Stimulated activated CD4-positive, alpha-beta T cell treated with anti-CD3 and anti-CD28 coated beads, Interleukin-15, amount 100 ng/mL, for 48 hours (primary cell): ENCODE measurements around the gene RAB31.

Experiments used
- DNase-seq, 2 donors: peaks; one replicate each; pipeline ENCODE4 v3.0.0-alpha.2; 2020; ENCODE audit warnings: low read depth in 2 of 2

Gene RAB31

DNA sequence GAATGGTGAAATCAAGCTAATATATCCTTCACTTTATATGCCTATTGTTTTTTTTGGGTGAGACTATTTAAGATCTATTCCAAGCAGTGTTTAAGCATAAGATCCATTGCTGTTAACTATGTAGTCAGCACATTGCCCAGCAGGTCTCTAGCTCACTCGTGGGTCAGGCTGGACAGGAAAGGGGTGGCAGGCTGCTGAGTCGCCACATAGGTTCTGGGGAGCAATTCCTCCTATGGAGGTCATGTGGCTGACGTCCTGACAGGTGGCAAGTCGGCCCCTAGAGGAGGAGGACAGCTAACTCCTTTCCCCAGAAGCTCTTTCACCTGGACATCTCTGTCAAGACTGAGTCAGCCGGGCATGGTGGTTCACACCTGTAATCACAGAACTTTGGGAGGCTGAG, 13.9 kb upstream of the RAB31 start:
- no peak for DNase-seq

DNA sequence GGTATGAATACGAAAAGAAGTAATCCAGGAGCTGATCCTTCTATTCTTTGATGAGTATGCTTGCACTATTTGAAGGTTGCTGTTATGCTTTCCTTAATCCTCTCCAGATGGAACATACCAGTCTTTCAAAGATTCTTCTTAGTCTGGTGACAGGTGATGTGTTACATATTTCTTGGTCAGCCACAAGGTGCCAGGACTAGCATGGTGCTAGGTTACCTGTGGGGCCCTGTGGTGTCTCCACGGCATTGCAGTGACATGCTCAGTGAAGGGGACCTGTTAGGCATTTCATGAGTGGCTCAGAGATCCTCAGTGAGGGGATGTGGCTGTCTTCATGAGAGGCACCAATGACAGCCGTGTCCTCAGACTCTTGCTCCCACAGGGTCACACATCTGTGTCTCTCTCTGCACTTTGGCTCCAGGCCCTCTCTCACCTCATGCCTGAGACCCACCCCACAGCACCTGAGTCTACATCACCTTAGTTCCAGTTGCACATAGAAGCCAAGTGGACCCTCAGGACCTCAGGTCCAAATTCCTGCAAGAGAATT, 13.1 kb upstream of the RAB31 start:
- no peak for DNase-seq

DNA sequence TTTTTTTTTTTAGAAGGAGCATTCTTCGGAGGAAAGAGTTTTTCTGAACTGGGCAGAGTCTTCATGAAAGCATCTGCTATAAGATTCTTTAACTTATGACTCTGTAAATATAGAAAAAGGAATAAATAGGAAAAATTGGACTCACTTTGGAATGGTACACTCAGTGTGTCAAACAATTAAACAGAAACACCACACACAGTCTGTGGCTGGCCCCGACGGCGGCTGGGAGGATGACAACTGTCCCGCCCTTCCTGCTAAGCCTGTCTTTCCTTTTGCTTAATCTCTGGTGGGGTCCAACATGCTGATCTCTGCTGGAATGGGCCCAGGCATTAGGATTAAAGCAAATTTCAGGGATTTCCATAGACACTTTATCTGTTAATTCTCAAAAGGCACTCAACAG, 12.5 kb upstream of the RAB31 start:
- DNase-seq: no peak

DNA sequence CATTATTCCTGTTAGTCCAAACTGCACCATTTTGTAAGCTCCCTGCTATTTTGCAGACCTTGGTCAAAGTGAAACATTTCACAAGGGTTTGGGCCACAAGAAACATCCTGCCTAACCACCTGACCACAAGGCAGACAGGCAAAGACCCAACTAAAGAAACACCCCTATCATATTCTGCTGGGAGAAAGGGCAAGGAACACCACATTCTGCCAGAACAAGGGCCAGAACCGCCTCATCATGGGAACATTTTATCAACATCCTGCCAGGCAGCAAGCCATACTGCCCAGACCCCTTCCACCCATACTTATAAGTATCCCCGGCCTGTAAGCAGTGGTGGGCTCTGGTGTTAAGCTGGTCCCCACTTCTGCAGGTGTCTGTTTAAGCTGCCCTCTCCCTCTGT, 12.0 kb upstream of the RAB31 start:
- no peak for DNase-seq

DNA sequence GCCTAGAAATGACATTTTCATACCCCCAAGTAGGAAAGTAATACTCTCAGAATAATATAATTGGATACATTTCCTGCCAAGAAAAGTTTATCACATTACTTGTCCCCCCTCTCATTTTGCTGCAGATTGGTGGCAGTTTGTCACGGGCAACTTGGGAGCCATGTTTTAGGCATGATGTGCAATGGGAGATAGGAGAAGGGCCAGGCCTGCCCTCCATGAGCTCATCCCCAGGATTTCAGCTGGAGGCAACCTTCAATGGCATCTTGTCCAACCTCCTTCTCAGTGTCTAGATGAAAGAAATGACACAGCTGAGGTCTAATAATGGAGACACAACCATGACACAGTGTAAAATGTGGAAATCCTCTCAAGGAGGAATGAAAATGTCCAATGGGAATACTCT, 11.4 kb upstream of the RAB31 start:
- no peak for DNase-seq

DNA sequence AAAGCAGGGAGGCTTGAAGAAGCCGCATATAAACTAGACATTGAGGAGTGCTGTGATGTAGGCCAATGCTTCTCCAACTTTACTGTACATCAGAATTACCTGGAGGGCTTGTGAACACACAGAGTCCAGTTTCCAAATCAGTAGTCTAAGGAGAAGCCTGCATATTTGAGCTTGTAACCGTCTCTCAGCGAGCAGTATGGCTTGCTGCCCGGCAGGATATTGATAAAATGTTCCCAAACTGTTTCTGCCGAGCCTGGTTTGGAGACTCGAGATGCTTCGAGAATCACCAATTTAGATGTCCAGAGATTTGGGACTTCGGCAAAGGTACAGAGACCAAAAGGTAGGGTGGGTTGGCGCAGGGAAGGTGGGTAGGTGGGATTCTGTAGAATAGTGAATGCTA, 11.0 kb upstream of the RAB31 start:
- DNase-seq: no peak

DNA sequence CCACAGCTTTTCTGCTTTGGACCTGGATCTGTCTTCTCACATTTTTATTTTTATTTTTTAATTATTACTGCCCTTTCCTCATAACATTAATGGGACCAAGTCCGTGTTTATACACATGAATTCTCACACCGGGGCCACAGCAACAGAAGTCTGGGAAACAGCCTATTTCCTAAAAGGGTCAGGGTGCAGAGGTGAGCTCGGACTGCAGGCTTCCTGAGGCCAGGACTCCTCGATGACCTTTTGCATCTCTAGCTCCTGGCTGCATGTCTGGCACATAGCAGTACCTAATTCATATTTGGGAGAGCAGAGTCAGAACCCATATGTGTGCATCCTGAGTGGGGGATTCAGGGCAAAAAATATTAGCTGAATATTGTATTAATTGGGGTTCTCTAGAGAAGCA, 9.6 kb upstream of the RAB31 start:
- no peak for DNase-seq

DNA sequence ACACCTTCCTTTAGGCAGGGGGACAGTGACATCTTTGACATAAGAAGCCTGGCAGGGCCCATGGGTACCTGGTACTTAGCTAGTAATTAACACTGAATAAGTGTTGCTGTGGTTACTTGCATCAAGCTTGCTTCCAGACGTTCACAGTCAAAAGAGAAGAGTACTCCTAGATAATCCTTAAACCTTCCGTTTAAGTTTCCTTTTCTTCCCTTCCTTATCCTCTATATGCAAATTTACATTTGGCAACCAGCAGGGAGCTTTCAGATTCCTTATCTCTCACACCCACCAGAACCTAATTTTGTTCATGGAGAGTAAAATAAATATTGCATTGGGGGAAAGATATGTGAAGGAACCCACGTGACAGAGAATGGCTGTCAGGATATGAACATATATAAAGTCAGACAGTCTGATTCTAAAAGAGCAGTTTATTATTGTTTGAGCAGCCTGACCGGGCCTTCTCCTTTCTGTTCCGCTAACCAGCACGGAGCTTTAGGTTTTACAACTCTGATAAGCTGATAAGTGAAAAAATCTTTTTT, 7.8 kb upstream of the RAB31 start:
- DNase-seq: no peak

DNA sequence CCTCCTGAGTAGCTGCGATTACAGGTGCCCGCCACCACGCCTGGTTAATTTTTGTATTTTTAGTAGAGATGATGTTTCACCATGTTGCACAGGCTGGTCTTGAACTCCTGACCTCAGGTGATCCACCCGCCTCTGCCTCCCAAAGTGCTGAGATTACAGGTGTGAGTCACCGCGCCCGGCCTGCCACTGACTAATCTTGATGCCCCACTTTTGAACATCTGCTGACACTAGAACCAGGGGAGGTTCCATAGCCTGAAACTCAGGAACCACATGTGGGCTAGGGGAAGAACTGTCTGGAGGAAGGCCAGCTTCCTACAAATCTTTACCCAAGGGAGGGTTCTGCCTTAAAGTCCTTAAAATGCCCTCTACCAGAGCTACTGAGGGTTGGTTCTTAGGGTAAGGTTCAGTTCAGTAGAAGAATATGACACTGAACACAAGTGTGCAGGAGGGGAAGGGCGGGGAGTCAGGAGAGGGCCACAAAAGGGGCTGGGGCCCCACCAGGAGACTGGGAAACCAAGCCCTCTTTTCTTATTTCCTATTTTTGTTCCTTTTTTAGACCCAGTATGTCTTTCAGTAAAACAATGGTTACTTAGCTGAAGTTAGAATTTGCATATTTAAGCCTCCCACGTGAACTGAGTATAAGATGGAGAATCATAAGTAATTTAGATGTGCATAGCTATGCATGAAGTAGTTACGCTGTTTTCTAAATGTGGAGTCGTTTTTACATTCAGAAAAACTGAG, 6.3 kb upstream of the RAB31 start:
- DNase-seq: no peak

DNA sequence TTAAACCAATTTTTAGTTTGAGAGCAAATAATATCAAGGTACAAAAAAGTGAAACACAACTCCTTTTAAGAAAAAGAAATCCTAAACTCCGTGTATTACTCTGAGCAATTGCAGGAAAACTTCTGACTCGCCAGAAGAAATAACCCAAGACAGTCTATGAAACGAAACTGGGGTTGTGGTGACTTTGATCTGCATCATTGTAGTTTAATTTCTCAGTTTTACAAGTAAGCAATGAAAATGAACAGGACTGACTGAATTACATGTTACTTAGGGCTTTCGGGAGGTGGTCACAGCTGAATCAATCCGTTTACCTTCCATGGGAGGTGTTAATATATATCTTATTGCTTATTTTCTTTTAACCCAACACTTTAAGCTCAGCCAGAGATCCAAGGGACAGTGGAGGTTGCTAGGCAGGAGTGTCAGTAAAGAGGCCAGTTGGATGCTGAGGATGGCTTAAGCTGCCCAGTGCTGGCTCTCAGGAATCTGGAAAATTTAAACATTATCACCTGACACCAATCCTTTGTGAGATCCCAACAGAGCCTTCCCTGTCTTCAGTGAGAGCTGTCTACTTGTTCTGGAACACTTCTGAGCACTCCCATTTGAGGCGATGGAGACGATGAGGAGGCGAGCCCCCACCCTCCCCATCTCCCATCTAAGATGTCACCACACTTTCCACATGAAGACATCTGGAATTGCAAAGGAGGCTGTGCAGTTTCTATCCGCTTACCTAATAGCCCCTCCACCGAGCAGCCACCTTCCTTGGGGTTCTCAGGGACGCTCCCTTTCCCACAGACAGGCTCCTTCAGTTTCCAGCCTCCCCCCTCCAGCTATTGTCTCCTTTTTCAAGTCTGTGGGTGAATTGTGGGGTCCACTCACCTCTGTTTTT, 3.6 kb upstream of the RAB31 start:
- DNase-seq: no peak

DNA sequence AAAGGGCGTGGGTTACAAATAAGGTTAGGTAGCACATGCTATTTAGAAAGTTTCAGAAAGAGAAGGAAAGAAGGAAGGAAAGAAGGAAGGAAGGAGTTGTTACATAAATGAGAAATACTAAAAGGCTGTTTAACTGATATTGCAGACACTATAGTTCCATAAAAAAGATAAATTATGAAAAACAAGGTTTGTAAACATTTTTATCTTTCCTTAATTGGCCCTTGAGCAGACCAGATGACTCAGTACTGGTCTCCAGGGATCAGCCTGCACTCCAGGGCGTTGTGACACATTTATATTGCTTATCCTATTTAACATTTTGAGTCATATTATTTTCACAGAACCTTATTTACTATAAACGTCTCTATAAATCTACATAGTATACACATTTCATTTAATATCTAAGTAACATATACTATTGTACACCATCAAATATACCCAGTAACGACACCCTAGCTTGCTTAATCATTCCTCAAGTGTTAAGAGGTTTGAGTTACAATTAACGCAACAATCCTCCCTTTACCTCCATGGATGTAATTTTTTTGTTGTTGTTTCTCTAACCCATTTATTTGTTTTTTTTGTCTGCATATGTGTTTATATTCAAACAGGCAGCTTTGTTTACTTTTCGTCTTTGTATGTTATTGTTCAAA, 2.8 kb upstream of the RAB31 start:
- DNase-seq: no peak

DNA sequence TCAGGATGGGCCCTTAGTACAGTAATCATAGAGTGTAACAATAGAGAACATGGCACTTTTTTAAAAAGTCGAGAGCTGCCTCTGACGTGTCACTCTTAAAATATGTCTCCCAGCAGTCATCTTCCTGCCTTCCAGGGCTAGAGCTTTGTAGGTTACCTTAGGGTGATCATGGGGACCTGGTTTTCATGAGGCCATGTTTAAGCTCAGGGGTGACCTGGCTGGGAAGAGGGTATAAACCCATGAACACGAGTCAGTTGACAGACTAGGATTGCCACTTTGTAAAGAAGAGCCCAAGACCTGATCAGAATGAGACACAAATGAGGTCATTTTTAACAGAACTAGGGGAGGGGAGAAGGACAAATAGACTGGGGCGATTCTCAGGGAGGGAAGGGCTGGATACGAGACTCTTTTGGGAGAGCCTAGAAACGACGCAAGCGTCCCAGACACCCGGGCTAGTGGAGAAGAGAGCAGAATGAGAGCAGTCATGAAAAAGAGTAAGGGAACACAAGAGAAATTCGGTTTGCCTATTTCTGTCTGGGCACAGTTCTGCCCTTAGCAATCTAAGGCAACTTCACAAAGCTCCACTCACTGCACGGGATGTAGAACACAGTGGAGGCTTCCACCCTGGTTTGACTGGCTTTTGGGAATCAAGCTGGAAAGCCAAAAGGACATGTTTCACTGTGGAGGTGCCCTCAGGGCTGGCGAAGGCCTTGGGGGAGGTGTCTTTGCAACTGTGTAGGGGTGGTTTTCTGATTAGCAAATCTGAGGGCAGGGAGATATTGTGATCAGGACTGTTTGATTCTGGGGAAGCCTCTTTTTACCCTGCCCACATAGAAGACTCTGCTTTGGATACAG, 1.8 kb upstream of the RAB31 start:
- DNase-seq: no peak

DNA sequence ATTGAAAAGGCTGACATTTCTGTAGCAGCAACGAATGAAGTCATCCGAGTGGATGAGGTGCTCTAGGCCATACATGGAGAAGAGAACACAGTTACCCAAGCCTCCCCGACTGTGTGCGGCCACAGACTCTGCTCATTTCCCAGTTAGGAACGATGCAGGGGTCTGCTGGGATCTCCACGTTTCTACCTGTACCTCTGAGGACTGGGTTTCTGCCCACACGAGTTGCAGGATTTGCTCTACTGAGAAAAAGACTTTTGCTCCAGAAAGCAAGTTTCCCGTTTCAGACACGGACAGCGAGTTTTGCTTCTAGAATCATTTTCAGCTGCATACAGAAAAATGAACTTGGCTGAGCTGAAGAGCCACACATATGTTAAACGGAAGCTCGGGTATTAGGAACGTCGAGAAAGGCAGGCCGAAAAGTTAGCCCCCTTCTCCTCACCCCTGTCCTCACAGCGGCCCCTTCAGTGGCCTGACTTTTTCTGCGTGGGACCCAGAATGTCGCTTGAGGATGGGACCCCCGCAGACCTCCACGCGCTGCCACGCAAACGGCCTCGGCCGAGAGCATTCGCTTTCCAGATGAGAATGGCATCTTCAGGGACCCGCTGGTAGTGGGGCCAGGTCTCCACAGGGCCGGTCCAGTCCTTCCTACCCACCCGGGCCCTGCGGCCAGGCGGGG, 582 bp upstream of the RAB31 start:
- DNase-seq: no peak

DNA sequence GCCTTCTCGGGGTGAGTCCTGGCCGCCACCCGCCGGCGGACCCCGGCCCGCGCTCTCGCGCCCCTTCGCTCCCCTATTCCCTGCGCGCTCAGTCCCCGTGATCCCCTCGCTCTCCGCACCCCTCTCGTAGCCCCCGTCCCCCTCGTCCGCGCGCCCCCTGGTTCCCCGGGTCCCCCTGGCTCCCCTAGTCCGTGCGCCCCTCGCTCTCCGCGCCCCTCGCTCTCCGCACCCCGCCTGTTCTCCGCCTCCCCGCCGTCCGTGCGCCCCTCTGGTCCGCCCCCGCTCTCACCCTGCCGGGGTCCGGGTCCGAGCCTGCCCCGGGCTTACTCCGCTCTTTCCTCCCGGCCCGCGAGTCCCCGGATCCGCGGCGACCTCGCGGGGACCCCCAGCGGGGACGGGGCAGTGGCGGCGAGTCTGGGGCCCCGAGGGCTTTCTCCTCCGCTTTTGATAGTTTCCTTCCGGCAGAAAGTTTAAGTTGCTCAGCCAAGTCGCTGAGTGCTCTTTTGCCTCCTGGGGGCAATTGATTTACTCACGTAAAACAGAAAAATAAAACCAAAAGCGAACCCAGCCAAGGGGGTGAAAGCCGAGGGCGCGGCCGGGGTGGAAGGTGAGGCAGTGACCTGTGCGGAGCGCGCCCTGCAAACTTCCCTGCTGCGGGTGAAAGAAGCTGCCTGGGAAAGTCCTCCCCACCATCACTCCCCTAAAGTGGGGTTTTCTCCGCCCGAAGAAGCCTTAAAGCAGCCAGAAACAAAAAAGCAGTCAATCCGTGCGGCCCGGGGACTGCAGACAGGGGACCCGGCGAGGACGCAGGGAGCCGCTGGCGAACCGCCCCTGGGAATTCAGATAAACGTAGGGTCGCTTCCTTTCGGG, 568 bp downstream of the RAB31 start:
- no peak for DNase-seq

DNA sequence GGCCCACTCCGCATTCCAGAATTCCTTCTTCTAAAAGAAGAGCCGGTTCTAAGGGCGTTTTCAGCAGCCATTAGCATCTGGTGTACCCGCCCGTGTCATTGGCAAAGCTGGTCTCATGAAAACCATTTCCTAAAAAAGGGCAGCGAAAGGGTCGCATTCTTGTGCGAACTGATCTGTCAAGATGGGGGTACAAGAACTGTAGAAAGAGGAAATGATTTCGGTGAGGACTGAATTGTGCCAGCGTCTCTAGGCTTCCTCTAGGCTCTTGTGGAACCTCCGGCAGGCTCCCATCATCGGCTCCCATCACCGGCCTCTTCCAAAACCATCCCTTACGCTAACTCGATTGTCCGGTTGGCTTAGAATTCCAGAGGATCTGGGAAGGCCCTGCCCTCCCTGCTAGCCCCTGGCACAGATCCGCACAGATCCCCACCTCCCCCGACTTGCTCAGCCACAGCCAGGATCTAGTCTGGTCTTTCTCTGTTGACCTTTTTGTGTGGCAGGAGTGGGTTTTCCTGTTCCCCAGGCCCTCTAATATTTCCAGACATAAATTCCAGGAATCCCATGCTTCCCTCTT, 1.3 kb downstream of the RAB31 start:
- DNase-seq: no peak

DNA sequence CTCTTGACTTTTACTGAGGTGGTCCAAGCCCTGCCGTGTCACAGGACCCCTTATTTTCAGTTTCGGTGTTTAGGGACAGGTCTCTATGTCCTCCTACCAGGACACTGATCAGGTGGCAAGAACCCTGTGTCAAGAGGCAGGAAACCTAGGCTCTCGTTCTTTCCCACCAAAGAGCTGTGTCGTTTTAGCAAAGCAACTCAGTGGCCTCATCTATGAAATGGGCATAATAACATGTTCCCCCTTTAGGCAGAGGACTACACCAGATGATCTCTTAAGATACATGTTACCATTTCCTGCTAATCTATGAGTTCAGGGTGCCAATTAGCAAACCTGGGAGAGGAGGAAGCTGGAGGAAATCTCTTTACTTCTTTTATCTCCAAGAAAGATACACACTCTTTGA, 1.9 kb downstream of the RAB31 start:
- no peak for DNase-seq

DNA sequence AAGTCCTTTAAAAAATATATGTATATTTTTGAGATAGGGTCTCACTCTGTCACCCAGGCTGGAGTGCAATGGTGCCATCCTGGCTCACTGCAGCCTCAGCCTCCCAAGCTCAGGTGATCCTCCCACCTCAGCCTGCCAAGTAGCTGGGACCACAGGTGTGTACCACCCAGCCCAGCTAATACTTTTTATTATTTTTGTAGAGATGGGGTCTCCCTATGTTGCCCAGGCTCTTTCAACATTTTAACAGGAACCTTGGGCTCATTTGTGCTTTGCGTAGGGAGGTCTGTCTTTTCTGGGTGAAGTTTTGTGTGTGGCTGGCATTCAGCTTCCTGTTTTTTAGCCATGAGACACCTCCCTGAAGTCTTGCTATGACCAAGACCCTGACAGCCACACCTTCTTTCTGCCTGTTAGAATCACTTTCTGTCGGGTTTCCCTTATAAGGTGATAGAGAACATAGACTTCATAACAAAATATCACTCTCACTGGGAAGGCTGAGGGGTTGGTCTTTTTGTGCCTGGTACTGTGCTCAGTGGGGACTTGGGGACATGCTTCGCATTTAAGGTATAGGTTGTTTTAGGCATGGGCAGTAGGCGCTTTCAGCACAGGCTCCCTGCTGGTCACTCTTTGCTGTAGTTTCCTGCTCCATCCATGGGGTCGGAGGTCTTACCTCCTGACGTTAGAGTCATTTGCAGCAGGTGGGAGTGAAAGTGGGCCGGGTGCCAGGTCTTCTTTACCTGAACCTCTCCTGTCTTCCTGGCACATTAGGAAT, 3.4 kb downstream of the RAB31 start:
- no peak for DNase-seq

DNA sequence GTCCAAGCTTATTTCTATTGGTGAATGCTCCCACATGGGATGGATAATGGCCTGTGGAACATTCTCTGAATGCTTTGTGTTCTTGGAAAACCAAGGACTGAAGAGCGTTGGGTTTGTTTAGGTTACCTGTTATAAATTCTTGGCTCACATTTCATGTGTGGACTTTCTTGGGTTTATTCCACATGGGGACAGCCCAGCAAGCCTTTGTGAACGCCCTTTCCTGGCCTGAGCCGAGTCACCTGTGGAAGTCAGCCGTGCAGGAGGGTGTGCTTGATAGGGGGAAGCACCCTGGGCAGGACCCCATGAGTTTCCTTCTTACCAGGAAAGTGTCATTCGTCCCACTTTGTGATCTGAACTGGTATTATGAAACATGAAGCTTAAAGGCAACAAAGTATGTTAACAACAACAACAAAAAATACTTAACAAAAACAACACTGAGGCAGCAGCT, 4.1 kb downstream of the RAB31 start:
- no peak for DNase-seq

DNA sequence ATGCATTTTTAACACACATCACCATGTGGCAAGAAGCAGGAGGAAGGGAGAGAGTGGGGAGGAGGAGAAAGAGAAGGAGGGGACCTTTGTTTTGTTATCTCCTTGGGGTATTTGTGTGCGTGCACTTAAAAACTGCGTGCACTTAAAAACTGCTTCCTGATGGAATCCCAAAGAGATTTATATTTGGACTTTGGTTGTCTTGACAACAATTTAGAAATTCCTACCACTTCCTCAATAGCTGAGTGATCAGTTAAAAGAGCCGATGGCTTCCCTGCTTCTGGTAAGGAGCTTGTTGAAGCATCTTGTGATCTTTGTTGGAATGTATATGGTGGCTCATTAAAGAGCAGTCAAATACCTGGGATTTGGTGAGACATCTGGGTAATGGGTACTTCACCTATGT, 4.5 kb downstream of the RAB31 start:
- no peak for DNase-seq
